Measurements from ENCODE around the gene NFIC.
"Not testable (repeated sequence)": the region's sequence is repeated elsewhere in the genome, so short reads cannot be mapped to it uniquely, and the experiment has no call there.

Gene NFIC

GRCh38 chr19:3497757-3498520 is 131.6 kb downstream of the NFIC start:
- peak; percentile 42 for DNase-seq

- no peak for DNase-seq
These were observed 133.5 kb downstream of the NFIC start for GRCh38 chr19:3499738-3500428.

GRCh38 chr19:3500429-3501101 is 134.2 kb downstream of the NFIC start, which contains the start of gene DOHH:
Gene DOHH (minus strand): TSS chr19:3500674. CDS start chr19:3496814, 3,860 bp downstream.
- peak; percentile 98 for DNase-seq

- DNase-seq: no peak
These were observed 135.4 kb downstream of the NFIC start for GRCh38 chr19:3501780-3502179.

GRCh38 chr19:3503036-3503572 is 136.7 kb downstream of the NFIC start:
- DNase-seq: no peak

- DNase-seq: no peak
These were observed 138.4 kb downstream of the NFIC start for GRCh38 chr19:3504735-3505134.

GRCh38 chr19:3505598-3506383 is 139.4 kb downstream of the NFIC start, which contains the start of gene FZR1:
Gene FZR1 (plus strand): TSS chr19:3506311. CDS start chr19:3522990, 16,679 bp downstream.
- peak; percentile 95 for DNase-seq

- DNase-seq: no peak
These were observed 140.3 kb downstream of the NFIC start for GRCh38 chr19:3506384-3507340.

GRCh38 chr19:3507371-3508120 is 141.2 kb downstream of the NFIC start:
- peak; percentile 5 for DNase-seq

- DNase-seq: not testable (repeated sequence)
These were observed 141.8 kb downstream of the NFIC start for GRCh38 chr19:3508121-3508661.

GRCh38 chr19:3508771-3509535 is 142.6 kb downstream of the NFIC start:
- no peak for DNase-seq

GRCh38 chr19:3509566-3509989 is 143.2 kb downstream of the NFIC start:
- DNase-seq: no peak

- DNase-seq: no peak
These were observed 144.3 kb downstream of the NFIC start for GRCh38 chr19:3510727-3511126.

GRCh38 chr19:3511506-3512251 is 145.3 kb downstream of the NFIC start:
- no peak for DNase-seq

- DNase-seq: no peak
These were observed 146.3 kb downstream of the NFIC start for GRCh38 chr19:3512562-3513228.

GRCh38 chr19:3513229-3514140 is 147.1 kb downstream of the NFIC start:
- DNase-seq: no peak

- DNase-seq: no peak
These were observed 148.5 kb downstream of the NFIC start for GRCh38 chr19:3514930-3515329.
